Activated B cell treated with CpG ODN at 0.5 μM for 24 hours (primary cell): ENCODE results near the gene RPF1. TPM values are rescaled to one million over a fixed set of nuclear protein-coding genes. Genes with fewer than 3 reads are reported as not detected.

Experiments
- ATAC-seq: fragments of 200-7000 bp; cut with Tn5 transposase; one replicate; pipeline ENCODE4 v1.10.0; 2021; ENCODE audit warnings: low read depth, mild to moderate bottlenecking, moderate library complexity
- CTCF ChIA-PET: fragments of 350-600 bp; sonication (Branson Sonifier 250); formaldehyde crosslinking; loops from one replicate; lab custom pipeline; 2021; ENCODE audit warnings: antibody characterized with exemption; lab: Charles Lee
- POLR2A ChIA-PET: fragments of 350-600 bp; sonication (Branson Sonifier 250); formaldehyde crosslinking; loops from one replicate; lab custom pipeline; 2021; ENCODE audit warnings: antibody characterized with exemption; lab: Charles Lee
- DNase-seq: peaks from one replicate; pipeline ENCODE4 v3.0.0; 2022
- H3K27ac Mint-ChIP-seq: one replicate; pipeline ENCODE4 v1.8.0; 2020; ENCODE audit warnings: mixed read lengths
- H3K27me3 Mint-ChIP-seq: one replicate; pipeline ENCODE4 v1.8.0; 2021; ENCODE audit warnings: mixed read lengths
- H3K36me3 Mint-ChIP-seq: one replicate; pipeline ENCODE4 v1.8.0; 2021; ENCODE audit warnings: low read depth, mixed read lengths
- H3K4me1 Mint-ChIP-seq: one replicate; pipeline ENCODE4 v1.8.0; 2021; ENCODE audit warnings: mixed read lengths
- H3K4me3 Mint-ChIP-seq: one replicate; pipeline ENCODE4 v1.8.0; 2020; ENCODE audit warnings: mild to moderate bottlenecking, mixed read lengths
- H3K9me3 Mint-ChIP-seq: one replicate; pipeline ENCODE4 v1.8.0; 2020; ENCODE audit warnings: mixed read lengths
- CTCF ChIP-seq: fragments of 200-600 bp; IDR thresholded peaks from one replicate; pipeline ENCODE4 v1.8.0; 2022; ENCODE audit warnings: antibody characterized with exemption, mild to moderate bottlenecking
- intact Hi-C: fragments of 100-400 bp; cut with micrococcal nuclease; formaldehyde crosslinking; loops from one replicate; pipeline ENCODE4 v1.15.1; 2024
- total RNA-seq: library from RNA; stranded (reverse); gene quantifications from 2 replicates; pipeline ENCODE4 v1.2.3, GENCODE V29; 2022

RPF1 gene
- total RNA-seq, 1 donor from 2014 or later, result 42.8 TPM

DNA sequence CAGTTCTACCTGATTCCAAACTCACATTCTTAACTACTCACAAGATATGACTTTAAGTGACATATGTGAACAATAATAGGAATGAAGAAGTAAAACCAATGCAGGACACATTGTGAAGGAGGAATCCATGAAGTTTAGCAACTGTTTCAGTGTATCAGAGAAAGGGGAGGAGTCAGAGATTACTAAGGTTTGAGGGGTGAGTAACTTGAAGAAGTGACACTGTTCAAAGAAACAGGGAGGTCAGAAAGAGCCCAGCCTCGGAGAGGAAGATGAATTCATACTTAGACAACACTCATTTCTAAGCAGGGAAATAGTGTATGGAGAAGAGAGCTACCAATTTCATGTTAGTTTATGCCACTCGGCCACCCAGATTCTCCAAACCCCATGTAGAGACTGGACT, 28.2 kb upstream of the RPF1 start:
- ATAC-seq (no peak), DNase-seq (no peak)
- Mint-ChIP-seq H3K36me3 (no peaks in the 10 kb centered on the region), H3K27me3 (peaks cover 15% of the 10 kb centered on the region), H3K4me3 (no peak overlapping the region), H3K4me1 (no peaks in the 10 kb centered on the region), H3K9me3 (no peaks in the 10 kb centered on the region), H3K27ac (no peak overlapping the region)
- no peak for TF ChIP-seq CTCF
- ChIA-PET POLR2A (no interaction called here), CTCF (no interaction called here)
- intact Hi-C loops, result no loop called here

DNA sequence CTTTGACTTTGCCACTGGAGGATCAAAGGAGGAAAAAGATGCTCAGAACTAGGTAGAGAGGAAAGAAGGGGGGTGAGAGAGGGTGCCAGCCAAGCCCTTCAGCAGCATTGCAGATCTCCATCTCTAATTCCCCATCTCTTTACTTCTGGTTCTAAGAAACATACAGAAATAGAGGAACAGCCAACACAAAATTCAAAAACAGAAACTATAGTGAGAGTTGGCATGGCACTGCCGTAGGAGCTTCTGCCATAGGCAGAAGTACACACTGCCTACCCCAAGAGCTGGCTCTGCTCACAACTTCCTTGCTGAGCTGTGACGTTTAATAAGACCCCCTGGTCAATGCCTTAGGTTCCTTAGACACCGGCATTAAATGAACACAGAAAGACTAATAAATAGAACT, 26.6 kb upstream of the RPF1 start:
- ChIA-PET POLR2A (no interaction called here), CTCF (no interaction called here)
- no peaks in the 10 kb centered on the region for H3K4me1 Mint-ChIP-seq
- DNase-seq (no peak), ATAC-seq (no peak)
- no peak overlapping the region for H3K27ac Mint-ChIP-seq
- no peak for TF ChIP-seq CTCF
- H3K9me3 Mint-ChIP-seq, result no peaks in the 10 kb centered on the region
- intact Hi-C loops, result no loop called here
- H3K27me3 Mint-ChIP-seq, result peaks cover 13% of the 10 kb centered on the region
- H3K4me3 Mint-ChIP-seq, result no peak overlapping the region
- no peaks in the 10 kb centered on the region for H3K36me3 Mint-ChIP-seq

DNA sequence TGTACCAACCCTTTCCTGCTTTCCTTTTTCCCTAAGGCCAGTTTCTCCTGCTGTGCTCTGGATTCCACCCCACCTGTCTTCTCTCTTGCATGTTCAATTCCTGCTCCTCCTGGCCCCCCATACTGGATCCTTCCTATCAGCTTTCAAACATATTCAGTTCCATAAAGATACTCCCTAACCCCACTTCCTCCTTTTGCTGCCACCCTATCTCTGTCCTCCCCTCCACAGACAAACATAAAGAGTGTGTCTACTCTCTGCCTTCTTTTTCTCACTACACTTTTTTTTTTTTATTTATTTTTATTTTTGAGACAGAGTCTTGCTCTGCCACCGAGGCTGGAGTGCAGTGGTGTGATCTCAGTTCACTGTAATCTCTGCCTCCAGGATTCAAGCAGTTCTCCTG, 16.9 kb upstream of the RPF1 start:
- POLR2A ChIA-PET, result no interaction called here
- no peak overlapping the region for H3K27ac Mint-ChIP-seq

GRCh38 chr1:84467298-84467697, 11.8 kb upstream of the RPF1 start:
- H3K4me1 Mint-ChIP-seq, result no peaks in the 10 kb centered on the region
- H3K27ac Mint-ChIP-seq, result no peak overlapping the region
- H3K9me3 Mint-ChIP-seq, result no peaks in the 10 kb centered on the region
- no peak for TF ChIP-seq CTCF
- ATAC-seq (no peak), DNase-seq (no peak)
- intact Hi-C loops, result no loop called here
- ChIA-PET CTCF (no interaction called here), POLR2A (no interaction called here)
- H3K36me3 Mint-ChIP-seq, result no peaks in the 10 kb centered on the region
- no peak overlapping the region for H3K4me3 Mint-ChIP-seq
- peaks cover 49% of the 10 kb centered on the region for H3K27me3 Mint-ChIP-seq

More for the DNA sequence above, 16.9 kb upstream of the RPF1 start:
- Mint-ChIP-seq H3K4me3 (no peak overlapping the region), H3K27me3 (peaks cover 29% of the 10 kb centered on the region), H3K9me3 (no peaks in the 10 kb centered on the region), H3K4me1 (no peaks in the 10 kb centered on the region), H3K36me3 (no peaks in the 10 kb centered on the region)
- no peak for DNase-seq
- ATAC-seq, result no peak
- CTCF ChIA-PET, result no interaction called here
- intact Hi-C loops, result no loop called here
- no peak for TF ChIP-seq CTCF

DNA sequence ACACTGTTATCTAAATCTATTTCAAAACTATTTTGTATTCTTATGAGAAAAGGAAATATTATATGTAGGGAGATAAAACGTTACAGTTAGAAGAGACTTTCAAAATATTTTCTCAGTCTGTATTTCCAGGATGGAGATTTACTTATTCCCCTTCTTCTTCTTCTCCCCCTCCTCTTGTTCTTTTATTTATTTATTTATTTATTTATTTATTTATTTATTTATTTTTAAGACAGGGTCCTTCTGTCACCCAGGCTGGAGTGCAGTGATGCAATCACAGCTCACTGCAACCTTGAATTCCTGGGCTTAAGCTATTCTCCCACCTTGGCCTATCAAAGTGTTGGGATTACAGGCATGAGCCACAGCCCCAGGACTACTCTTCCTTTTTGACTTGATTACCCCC, 2.8 kb upstream of the RPF1 start:
- H3K27ac Mint-ChIP-seq, result no peak overlapping the region
- POLR2A ChIA-PET, result no interaction called here
- DNase-seq (no peak), ATAC-seq (no peak)
- peaks cover 23% of the 10 kb centered on the region for H3K4me1 Mint-ChIP-seq
- CTCF ChIA-PET, result no interaction called here
- intact Hi-C loops, result no loop called here
- H3K4me3 Mint-ChIP-seq, result no peak overlapping the region
- peaks cover 18% of the 10 kb centered on the region for H3K36me3 Mint-ChIP-seq
- peaks cover 40% of the 10 kb centered on the region for H3K27me3 Mint-ChIP-seq
- no peak for TF ChIP-seq CTCF
- peaks cover 11% of the 10 kb centered on the region for H3K9me3 Mint-ChIP-seq
